NCI-H345 (cell line): ENCODE measurements around the gene KLHL17.
"Not testable (repeated sequence)": the region's sequence is repeated elsewhere in the genome, so short reads cannot be mapped to it uniquely, and the experiment has no call there.

Source experiments
- DNase-seq: peaks from one replicate; lab custom pipeline; 2025; lab: John Stamatoyannopoulos, UW

KLHL17 gene

GRCh38 chr1:937521-937920, 22.9 kb upstream of the KLHL17 start:
- DNase-seq: no peak

- no peak for DNase-seq
Measured at GRCh38 chr1:938088-938683, 22.2 kb upstream of the KLHL17 start.

- DNase-seq: no peak
Measured at GRCh38 chr1:938711-939489, 21.5 kb upstream of the KLHL17 start.

- no peak for DNase-seq
Measured at GRCh38 chr1:939511-940106, 20.8 kb upstream of the KLHL17 start.

DNA sequence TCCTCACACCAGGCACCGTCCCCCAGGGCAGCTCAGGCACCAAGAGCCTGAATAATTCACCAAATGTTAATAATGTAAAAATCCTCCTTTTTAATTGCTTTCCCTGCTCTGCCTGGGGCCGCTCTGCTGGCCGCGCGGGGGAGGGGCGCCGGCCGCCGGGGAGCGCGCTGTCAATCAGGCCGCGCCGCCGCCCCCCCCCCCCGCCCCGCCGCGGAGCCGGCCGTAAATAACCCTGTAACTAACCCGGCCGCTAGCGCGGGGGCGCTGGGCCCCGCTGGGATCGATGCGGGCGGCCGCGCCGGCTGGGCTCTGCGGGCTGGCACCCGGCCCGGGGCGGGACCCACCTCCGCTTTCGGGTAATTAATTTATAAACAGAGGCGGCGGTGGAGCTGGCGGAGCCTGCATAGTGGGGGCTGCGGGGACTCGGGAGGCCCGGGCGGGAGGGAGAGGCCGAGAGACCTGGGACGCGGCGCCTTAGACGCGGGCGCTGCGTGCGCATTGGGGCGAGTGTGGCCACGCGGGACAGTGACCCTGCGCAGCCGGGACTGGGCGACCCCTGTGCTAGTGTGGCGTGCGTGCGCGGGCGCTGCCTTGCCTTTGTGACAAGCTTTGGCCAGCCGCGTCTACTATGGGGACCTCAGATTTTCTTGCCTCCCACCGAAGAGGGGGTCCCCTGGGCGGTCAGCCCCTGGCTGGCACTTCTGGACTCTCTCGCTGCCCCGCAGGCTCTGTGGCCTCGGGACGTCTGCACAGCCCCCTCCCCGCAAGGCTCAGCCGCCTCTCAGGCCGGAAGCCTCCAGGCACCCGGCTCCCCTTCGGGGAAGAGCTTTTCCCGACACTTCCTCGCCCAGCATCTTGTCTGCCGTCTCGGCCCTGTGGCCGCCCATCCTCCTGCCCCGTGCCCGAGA, 20.0 kb upstream of the KLHL17 start:
- DNase-seq: peak; percentile 78

DNA sequence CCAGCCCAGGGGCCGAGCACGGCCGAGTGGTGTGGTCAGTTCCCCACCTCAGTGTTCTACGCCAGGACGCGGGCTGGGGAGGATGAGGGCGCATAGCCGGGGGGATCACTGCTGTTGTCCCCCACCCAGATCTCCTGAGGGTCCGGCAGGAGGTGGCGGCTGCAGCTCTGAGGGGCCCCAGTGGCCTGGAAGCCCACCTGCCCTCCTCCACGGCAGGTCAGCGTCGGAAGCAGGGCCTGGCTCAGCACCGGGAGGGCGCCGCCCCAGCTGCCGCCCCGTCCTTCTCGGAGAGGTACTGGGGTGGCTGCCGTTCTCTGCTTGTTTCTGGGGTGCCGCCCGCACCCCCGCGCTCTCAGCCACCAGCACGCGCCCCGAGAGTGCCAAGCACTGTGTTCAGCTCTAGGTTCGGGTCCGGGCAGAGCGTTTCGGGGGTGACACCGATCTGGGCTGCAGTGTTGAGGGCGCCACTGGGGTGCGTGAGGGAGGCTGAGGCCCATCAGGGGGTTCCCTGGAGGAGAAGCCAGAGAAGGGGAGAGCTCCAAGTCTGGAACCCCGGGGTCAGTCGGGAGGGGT, 19.3 kb upstream of the KLHL17 start:
- no peak for DNase-seq

DNA sequence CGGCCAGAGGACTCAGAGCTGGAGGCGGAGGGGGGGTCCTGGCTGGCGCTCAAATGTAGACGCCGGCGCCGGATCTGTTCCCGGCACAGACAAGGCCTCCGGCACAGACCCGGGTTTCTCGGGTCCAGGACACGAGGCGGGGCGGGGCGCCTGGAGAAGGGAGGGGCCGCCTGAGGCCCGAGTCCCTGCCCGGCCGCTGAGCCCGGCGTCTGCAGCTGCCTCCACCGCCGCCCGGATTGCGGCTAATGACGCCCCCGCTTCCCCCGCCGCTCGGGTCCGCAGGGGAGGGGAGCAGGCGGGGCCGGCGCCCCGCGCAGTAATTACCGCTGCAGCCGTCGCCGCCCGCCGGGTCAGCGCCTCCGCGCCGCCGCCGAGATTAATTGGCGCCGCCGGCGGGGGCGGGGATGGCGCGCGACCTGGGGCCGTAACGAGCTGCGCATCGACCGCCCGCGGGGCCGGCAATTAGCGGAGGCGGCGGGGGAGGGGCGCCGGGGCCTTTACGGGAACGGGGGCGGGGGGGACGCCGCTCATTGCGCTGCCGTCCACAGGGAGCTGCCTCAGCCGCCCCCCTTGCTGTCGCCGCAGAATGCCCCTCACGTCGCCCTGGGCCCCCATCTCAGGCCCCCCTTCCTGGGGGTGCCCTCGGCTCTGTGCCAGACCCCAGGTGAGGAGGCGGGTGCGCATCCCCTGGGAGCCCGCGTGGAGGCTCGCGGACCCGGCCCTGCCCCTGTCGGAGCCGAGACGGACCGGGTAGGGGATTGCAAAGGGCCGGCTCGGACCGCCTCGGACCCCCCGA, 18.6 kb upstream of the KLHL17 start:
- DNase-seq: peak; percentile 79

GRCh38 chr1:942411-942821, 18.0 kb upstream of the KLHL17 start:
- DNase-seq: no peak

- no peak for DNase-seq
Measured at GRCh38 chr1:942864-943533, 17.4 kb upstream of the KLHL17 start.

DNA sequence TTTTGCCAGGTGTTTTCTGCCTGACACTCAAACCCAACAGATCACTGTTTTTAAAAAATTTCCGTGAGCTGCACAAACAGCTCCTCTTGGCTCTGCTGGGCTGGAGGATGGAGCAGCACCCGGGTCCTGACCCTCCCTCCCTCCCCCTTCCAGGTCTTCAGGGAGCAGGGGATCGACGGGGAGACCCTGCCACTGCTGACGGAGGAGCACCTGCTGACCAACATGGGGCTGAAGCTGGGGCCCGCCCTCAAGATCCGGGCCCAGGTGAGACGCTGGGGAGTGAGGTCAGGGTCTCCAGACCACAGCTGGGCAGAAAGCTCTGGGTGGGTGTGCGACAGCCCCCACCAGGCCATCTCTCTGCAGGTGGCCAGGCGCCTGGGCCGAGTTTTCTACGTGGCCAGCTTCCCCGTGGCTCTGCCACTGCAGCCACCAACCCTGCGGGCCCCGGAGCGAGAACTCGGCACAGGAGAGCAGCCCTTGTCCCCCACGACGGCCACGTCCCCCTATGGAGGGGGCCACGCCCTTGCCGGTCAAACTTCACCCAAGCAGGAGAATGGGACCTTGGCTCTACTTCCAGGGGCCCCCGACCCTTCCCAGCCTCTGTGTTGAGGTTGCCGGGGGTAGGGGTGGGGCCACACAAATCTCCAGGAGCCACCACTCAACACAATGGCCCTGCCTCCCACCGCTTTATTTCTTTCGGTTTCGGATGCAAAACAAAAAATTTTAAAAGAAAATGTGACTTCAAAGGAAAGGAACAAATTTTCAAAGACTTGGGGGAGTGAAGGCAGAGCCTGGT, 16.6 kb upstream of the KLHL17 start:
- no peak for DNase-seq

DNA sequence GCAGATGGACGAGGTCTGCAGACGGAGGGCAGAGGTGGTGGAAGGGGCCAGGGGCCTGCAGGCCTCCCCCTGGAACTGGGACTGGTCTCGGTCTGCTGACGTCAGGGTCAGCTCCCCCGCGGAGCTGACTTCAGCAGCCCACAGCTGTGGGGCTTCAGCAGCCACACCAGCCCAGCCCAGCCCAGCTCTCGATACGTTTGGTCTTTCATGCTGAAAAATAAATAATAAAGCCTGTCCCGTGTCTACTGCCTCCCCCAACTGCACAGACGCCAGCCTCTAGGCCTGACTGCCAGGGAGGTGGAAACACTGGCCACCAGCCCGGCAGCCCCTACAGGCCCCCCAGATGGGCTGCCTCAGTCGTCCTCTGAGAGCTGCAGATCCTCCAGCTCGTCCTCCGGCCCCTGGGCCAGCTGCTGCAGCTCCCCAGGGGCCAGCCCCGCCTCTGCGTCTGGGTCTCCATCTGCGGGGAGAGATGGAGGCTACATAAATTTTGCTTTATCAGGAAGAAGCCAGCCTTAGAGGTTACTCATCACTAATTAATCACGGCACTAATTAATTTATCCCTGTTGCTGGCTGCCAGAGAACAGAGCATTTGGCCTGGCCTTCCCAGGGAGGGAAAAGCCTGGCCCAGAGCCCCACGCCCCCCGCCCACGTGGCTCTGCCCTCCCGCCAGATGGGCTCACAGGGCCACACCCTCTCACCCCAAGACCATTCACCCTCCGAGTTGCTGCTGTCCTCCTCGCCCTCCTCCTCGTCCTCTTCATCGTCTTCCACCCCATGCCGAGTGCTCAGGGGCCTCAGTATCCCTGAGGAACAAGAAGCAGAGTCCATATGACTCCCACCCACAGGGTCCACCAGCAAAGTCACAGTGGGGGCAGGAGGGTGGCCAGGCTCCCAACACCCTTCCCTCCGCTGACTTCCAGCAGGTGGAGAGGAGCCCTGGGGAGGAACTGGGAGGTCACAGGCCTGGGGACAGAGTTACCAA, 15.8 kb upstream of the KLHL17 start:
- no peak for DNase-seq

DNA sequence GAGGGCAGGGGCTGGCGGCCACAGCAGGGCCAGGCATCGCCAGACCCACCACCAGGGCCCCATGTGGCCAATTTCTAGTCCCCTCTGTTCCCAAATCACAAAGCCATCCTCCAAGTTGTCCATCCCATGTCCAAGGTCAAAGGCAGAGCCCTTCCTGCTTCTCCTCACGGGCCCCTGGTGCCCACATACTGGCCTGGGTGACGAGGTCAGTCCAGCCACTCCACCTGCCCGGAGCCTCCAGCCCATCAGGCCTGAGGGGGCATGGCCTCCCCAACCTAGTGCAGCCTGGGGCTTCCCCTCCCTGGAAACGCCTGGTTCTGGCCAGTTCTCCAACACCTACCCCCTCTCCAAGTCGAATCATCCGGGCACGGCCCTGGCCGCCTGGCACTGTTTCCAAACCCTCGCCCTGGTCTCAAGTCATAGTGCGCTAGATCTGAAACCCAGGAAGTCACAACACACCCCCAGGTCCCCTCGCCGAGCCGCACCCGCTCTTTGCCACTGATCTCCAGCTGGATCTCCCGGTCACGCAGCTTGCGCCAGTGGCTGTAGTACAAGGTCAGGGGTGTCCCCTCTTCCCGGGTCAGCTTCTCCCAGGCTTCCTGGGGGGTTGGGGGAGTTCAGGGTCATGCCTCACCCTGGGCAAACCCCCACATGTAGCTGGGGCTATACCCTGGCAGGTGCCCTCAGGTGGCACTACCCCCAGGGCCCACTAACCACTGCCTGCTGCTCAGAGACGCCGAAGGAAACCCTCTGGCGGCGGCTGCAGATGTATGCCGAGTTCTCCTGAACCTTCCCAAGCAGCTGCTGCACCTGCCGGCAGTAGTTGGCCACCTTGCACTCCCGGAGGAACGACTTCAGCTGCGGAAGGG, 14.5 kb upstream of the KLHL17 start:
- DNase-seq: no peak

- not testable (repeated sequence) for DNase-seq
Measured at GRCh38 chr1:946811-947210, 13.6 kb upstream of the KLHL17 start.

DNA sequence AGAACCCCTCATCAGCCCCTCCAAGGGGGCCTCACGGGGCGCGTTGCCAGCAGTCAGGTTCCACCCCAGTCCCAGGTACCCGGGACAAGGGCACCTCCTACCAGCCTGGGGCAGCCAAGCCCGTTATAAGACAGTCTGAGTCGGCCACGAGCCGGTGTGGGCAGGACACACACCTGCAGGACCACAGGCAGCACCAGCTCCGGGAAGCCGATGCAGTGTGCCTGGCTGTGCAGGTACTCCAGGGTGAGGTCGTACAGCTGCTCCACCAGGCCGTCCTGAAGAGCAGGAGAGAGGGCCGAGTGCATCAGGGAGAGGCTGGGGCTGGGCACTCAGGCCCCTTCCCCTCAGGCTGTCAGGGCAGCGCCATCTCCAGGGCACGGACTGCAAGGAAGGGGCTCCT, 12.4 kb upstream of the KLHL17 start:
- no peak for DNase-seq

DNA sequence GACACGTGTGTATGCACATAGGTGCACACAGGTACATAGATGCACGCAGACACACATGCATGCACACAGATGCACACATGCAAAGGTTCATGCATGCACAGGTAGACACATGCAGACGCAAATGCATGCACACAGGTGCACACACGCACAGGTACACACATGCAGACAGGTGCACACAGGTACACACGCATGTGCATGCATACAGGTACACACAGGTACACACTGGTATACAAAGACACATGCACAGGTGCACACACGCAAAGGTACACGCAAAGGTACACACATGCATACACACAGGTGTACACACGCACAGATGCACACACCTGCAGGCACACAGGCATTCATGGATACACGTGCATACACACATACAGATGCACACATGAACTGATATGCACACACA, 10.1 kb upstream of the KLHL17 start:
- DNase-seq: no peak

DNA sequence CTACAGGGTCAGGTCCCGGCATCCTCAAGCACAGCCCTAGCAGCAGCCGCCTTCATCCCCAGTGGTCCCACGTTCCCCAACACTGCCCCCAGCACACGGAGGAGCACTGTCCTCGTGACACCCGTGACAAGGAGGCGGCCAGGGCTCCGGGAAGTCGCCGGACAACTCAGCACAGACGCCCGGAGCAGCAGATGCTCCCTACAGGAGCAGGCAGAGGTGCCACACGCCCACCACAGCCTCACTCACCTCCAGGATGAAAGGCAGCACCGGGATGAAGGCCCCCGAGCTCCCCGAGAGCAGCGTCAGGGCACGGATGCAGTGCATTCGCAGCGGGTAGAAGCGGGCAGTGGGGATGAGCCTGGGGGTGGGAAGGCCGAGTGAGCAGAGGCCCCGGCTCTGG, 9.5 kb upstream of the KLHL17 start:
- DNase-seq: no peak

DNA sequence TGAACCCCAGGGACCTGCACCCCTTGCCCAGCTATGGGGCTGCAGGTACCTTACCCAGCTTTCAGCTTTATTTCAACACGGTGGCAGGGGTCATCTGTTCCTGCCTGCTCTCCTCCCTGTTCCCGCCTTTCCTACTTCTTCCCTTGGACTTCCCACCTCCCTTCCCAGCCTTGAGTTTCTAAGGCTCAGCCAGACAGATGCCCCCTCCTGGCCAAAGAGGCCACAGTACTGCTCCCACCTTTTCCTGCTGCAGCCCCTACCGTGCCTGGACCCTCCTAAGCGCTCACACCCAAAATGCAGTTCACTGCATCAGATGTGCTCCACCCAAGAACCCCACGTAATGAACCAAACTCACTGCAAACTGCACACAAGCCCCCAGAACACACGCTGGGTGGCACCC, 9.0 kb upstream of the KLHL17 start:
- DNase-seq: no peak

- no peak for DNase-seq
Measured at GRCh38 chr1:952201-952600, 8.2 kb upstream of the KLHL17 start.
